ENCODE results near the gene SRSF3.
"Not testable (repeated sequence)": the region's sequence is repeated elsewhere in the genome, so short reads cannot be mapped to it uniquely, and the experiment has no call there.

The SRSF3 gene

GRCh38 chr6:36605143-36605542 is 11.0 kb downstream of the SRSF3 start:
- DNase-seq (ENCODE audit: low read depth) = no peak

- DNase-seq (ENCODE audit: low read depth) = peak; percentile 42
These were observed 11.6 kb downstream of the SRSF3 start for GRCh38 chr6:36605560-36606391.

GRCh38 chr6:36607305-36607682 is 13.1 kb downstream of the SRSF3 start:
- not testable (repeated sequence) for DNase-seq (ENCODE audit: low read depth)

- no peak for DNase-seq (ENCODE audit: low read depth)
These were observed 13.7 kb downstream of the SRSF3 start for GRCh38 chr6:36607683-36608386.

GRCh38 chr6:36608788-36609563 is 14.8 kb downstream of the SRSF3 start:
- DNase-seq (ENCODE audit: low read depth) = no peak

GRCh38 chr6:36609582-36609981 is 15.4 kb downstream of the SRSF3 start:
- no peak for DNase-seq (ENCODE audit: low read depth)

- no peak for DNase-seq (ENCODE audit: low read depth)
These were observed 16.1 kb downstream of the SRSF3 start for GRCh38 chr6:36610041-36610955.

GRCh38 chr6:36610956-36611336 is 16.8 kb downstream of the SRSF3 start:
- DNase-seq (ENCODE audit: low read depth) = no peak

GRCh38 chr6:36611679-36612078 is 17.5 kb downstream of the SRSF3 start:
- not testable (repeated sequence) for DNase-seq (ENCODE audit: low read depth)

GRCh38 chr6:36612101-36612625 is 18.0 kb downstream of the SRSF3 start:
- DNase-seq (ENCODE audit: low read depth) = no peak

GRCh38 chr6:36613200-36613995 is 19.2 kb downstream of the SRSF3 start:
- no peak for DNase-seq (ENCODE audit: low read depth)

GRCh38 chr6:36615018-36615761 is 21.0 kb downstream of the SRSF3 start:
- DNase-seq (ENCODE audit: low read depth) = peak; percentile 68

- DNase-seq (ENCODE audit: low read depth) = peak; percentile 58
These were observed 22.8 kb downstream of the SRSF3 start for GRCh38 chr6:36616893-36617521.

GRCh38 chr6:36618366-36619355 is 24.5 kb downstream of the SRSF3 start:
- no peak for DNase-seq (ENCODE audit: low read depth)

GRCh38 chr6:36621371-36621855 is 27.3 kb downstream of the SRSF3 start:
- DNase-seq (ENCODE audit: low read depth) = no peak

- DNase-seq (ENCODE audit: low read depth) = no peak
These were observed 28.9 kb downstream of the SRSF3 start for GRCh38 chr6:36622901-36623546.

Data from EH (cell line).